Left colon (tissue), 2 donors: ENCODE data around the gene KCNAB1. TPM values are rescaled to one million over a fixed set of nuclear protein-coding genes. Genes with fewer than 3 reads are reported as not detected.

Source experiments
- ATAC-seq: fragments of 200-7000 bp; cut with Tn5 transposase; one replicate; pipeline ENCODE4 v1.9.1; 2020; ENCODE audit warnings: mild to moderate bottlenecking, moderate library complexity
- DNase-seq, 2 donors: peaks; one replicate each; pipeline ENCODE4 v3.0.0-alpha.2; 2020
- intact Hi-C, 2 donors: fragments of 100-400 bp; cut with DNase I in 1 of 2; cut with micrococcal nuclease in 1 of 2; formaldehyde crosslinking; loops; one replicate each; pipeline versions ENCODE4 v1.11.2 to v1.14.0; 2022; cut with DNase I, micrococcal nuclease
- total RNA-seq, 2 donors: library from RNA; stranded (reverse); fragmentation: NEBNext Ultra II Directional; extraction: Animal tissue kit (Norgen Biotek cat#: 25700); gene quantifications; one replicate each; pipeline ENCODE4 v1.2.1, GENCODE V29; 2021
- donor health status: DM: no; HTN: no; CAD: no.
- donor health status: DM: yes; HTN: yes; CAD: no.

KCNAB1 gene
- total RNA-seq, 2 donors from 2014 or later: 0.70 to 3.3 TPM

DNA sequence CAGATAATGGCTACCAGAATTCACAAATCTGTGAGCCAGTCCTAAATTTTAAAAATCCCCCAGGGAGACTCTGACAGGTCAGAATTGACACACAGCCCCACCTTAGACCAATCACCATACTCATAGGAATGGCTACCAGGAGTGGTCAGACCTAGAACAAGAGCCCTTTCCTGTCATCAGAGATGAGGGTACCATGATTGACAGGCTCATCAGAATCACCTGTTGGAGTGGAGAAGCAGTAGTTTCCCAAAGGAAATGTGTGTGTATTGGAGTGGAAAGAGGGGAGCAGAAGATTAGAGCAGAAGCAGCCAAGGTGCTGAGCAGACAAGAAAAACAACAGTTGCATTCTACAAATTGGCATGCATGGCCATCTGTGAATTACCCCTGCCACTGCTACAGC, 461.6 kb downstream of the KCNAB1 start:
- ATAC-seq (no peak), DNase-seq (no peak)
- intact Hi-C loops: no loop called here

DNA sequence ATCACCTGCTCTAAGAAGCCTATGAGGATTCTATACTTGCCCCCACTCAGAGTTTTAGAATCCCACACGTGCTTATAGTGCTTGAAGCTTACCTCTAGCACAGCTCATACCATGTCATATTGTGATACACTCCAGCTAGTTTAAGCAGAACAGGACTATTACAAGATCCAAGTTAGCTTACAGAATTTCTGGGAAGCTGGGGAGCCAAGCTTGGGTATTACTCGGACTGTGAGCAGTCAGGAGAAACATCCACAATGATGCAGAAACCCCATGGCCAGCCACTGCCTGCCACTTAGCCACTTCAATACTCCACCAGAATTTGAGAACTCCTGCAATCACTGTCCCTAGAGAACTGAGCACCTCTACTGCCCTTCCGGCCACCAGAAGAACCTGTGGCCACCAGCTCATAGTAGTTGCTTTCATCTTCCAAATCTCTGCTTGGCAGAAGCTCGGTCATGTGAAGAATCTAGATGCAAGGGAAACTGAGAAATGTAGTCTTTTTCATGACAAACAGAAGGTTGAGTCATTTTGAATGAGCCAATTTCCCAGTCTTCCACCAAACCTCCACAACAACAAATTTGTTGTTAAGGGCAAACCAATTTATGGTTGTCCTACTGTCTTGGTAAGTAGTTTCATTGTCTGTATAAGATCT, 462.3 kb downstream of the KCNAB1 start:
- intact Hi-C loops: no loop called here
- ATAC-seq (no peak), DNase-seq (no peak)

DNA sequence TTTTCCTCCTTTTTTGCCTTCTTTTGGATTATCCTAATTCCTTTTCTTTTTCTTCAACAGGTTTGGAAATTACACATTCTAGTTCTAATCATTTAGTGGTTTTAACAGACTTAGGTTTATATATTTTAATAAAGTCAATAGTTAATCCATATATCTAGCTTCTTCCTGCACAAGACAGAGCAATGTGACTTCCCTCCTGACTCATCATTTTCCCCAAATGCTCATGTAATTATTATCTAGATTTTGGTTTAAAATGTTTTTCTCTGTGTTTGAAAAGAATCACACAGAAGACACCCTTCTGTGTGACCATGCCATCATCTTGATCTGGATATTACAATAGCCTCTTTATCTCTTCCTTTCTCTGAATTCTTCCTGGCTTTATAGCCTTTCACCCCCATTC, 463.1 kb downstream of the KCNAB1 start:
- intact Hi-C loops: no loop called here
- ATAC-seq: no peak
- no peak for DNase-seq

DNA sequence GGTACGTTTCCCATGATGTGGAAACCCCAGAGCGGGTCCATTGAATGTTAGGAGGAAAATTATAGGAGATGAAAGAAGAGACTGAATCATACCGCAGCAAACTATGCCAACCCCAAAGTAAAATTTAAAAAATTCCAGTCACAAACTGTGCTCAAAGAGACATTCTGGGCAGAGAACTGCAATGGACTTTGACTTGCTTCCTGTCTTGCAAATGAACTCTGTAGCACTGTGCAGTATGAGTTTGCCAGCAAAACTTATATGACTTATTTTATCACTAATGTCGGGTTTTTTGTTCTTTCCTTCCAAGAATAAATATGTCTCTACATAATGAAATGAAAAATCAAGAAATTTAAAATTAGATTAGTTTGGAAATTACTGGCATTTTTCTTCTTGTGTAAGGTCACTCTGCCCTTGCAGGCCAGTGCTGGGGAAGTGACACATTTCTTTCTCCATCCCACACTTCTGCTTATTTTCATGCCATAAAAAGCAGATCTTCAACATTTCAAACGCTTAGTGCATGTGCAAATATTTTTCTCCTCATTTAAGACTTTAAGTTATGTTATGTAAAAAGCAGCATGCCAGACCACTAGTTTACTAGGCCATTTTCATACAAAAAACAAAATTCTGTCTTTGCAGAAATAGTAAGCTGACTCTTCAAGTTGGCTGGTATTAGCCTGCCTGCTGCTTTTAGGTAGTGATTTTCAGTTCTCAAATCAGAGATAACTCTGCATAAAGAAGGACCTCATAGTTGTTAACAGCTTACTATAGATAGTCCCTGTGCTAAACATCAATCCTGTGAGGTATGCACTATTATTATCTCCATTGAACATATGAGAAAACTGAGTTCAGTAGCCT, 466.8 kb downstream of the KCNAB1 start:
- ATAC-seq (peak; percentile 70), DNase-seq (no peak)
- intact Hi-C loops: no loop called here

DNA sequence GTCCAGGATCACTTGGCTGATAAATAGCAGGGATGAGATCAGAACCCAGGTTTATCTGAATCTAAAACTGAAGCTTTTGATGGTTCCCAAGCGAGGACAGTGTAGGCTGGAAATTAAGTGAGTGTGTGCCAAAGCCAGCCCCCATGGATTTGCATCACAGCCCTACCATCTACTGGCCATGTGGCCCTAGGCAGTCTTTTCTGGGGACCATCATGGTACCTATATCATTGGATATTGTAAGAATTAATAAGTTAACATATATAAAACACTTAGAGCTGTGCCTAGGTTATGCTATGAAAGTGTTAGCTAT, 467.3 kb downstream of the KCNAB1 start:
- ATAC-seq (no peak), DNase-seq (no peak)
- intact Hi-C loops: no loop called here

Other genes starting within 250 kb of the KCNAB1 start
- gene GMPS, start 249.9 kb upstream of the KCNAB1 start, total RNA-seq: 10 to 100 TPM; 37.0 to 39.6 TPM